ENCODE results near the gene SLC7A6. TPM values are rescaled to one million over a fixed set of nuclear protein-coding genes. Genes with fewer than 3 reads are reported as not detected.

Gene SLC7A6
- total and polyA plus RNA-seq, 8 donors: 2.9 to 66.1 (median 12.1) TPM

DNA sequence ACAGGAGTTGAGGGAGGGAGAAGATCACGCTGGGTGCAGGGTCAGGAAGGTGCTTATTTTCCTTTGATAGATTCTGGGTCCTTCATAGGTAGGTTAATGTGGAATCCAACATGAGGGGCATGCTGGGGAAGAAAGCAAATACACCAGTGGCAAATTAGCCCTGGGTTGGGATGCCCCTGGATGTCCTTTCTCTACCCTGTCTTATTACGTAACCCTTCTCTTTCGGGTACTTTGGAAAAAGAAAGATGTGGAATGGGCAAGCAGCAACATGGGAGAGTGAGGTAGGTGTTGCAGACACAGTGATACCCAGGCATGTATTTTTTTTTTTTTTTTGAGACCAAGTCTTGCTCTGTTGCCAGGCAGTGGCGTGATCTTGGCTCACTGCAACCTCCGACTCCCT, 9.1 kb downstream of the SLC7A6 start:
- intact Hi-C loops (cut with DNase I; ENCODE audit: low total_unique reads): no loop called here
- Histone ChIP-seq H3K27ac (peak overlapping the region in 4 of 5 donors; percentile 67 to 78 (median 71)), H3K9me3 (no peaks in the 10 kb centered on the region), H3K4me1 (peaks cover 26 to 87% (median 60%) of the 10 kb centered on the region in 4 donors), H3K36me3 (peaks cover 0 to 29% (median 18%) of the 10 kb centered on the region in 4 donors), H3K27me3 (no peaks in the 10 kb centered on the region), H3K4me3 (no peak overlapping the region)
- 91 to 96% (median 93%) methylated on average over 5 of the region's 5 CpGs for WGBS, 5 donors
- DNase-seq: no peak
- no peak for TF ChIP-seq POLR2A (IDR thresholded peaks at IDR 0.05)
- TF ChIP-seq POLR2AphosphoS5 (IDR thresholded peaks at IDR 0.05): no peak
- no peak for TF ChIP-seq CTCF (IDR thresholded peaks at IDR 0.05)
- TF ChIP-seq EP300 (IDR thresholded peaks at IDR 0.05): no peak

DNA sequence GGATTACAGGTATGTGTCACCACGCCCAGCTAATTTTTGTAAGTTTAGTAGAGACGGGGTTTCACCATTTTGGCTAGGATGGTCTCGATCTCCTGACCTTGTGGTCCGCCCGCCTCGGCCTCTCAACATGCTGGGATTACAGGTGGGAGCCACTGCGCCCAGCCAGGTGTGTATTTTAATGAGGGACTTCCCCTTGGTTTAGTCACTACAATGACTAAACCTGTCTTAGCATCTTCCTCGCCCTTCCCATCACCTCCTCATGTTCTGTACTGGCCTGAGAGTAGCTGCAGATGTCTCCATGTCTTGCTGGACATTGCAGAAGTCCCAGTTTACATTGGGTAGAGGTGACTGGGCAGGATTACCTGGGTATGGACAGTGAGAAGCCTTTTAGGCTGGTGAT, 9.6 kb downstream of the SLC7A6 start:
- no peaks in the 10 kb centered on the region for H3K9me3 ChIP-seq
- WGBS, 5 donors: 90 to 99% (median 94%) methylated on average over 8 of the region's 8 CpGs
- H3K27me3 ChIP-seq: no peaks in the 10 kb centered on the region
- H3K36me3 ChIP-seq: peaks cover 0 to 29% (median 18%) of the 10 kb centered on the region in 4 donors
- TF ChIP-seq EP300 (IDR thresholded peaks at IDR 0.05) (no peak), POLR2AphosphoS5 (IDR thresholded peaks at IDR 0.05) (no peak), CTCF (IDR thresholded peaks at IDR 0.05) (no peak), POLR2A (IDR thresholded peaks at IDR 0.05) (no peak)
- intact Hi-C loops (cut with DNase I; ENCODE audit: low total_unique reads): no loop called here
- DNase-seq: no peak
- peak overlapping the region in 1 of 5 donors; percentile 70 for H3K27ac ChIP-seq
- H3K4me3 ChIP-seq: no peak overlapping the region
- peaks cover 26 to 83% (median 60%) of the 10 kb centered on the region in 4 donors for H3K4me1 ChIP-seq

- Histone ChIP-seq H3K27ac (peak overlapping the region in 4 of 5 donors; percentile 10 to 67 (median 28)), H3K27me3 (no peaks in the 10 kb centered on the region), H3K4me1 (peaks cover 26 to 77% (median 58%) of the 10 kb centered on the region in 4 donors), H3K4me3 (no peak overlapping the region), H3K36me3 (peaks cover 0 to 30% (median 18%) of the 10 kb centered on the region in 4 donors), H3K9me3 (no peaks in the 10 kb centered on the region)
- DNase-seq: no peak
- intact Hi-C loops (cut with DNase I; ENCODE audit: low total_unique reads): no loop called here
- TF ChIP-seq POLR2A (IDR thresholded peaks at IDR 0.05) (no peak), POLR2AphosphoS5 (IDR thresholded peaks at IDR 0.05) (no peak), EP300 (IDR thresholded peaks at IDR 0.05) (no peak), CTCF (IDR thresholded peaks at IDR 0.05) (no peak)
- 75 to 91% (median 84%) methylated on average over 4 of the region's 4 CpGs for WGBS, 5 donors
Observed at GRCh38 chr16:68274441-68274840, 10.1 kb downstream of the SLC7A6 start.

DNA sequence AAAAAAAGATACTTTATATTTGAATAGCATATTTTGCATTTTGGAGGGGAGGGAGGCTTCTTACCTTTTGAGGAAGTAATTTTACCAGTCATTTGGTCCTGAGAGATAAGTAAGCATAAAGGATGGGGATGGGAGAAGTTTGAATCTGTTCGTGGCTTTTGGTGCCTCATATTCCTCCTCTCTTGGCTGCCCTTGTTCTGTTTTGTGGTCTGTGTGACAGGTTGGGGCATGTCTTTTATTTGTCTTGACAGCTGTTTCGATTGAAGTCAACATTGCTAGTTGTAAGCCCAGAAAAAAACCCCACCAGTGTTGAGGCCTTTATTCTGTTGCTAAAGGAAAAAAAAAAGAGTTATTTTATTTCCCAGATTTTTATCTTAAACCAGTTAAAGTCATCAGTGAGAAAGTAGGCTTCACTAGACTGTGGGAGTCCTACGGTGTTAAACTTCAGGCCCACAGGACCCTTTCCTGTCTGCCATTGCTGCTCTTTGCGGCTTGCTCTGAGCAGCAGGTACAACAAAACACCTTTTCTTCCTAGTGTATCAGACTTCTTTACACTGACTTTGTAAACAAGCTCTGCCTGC, 11.4 kb downstream of the SLC7A6 start:
- TF ChIP-seq POLR2AphosphoS5 (IDR thresholded peaks at IDR 0.05) (no peak), CTCF (IDR thresholded peaks at IDR 0.05) (no peak), POLR2A (IDR thresholded peaks at IDR 0.05) (no peak), EP300 (IDR thresholded peaks at IDR 0.05) (no peak)
- no peaks in the 10 kb centered on the region for H3K27me3 ChIP-seq
- no peaks in the 10 kb centered on the region for H3K9me3 ChIP-seq
- peaks cover 0 to 34% (median 18%) of the 10 kb centered on the region in 4 donors for H3K36me3 ChIP-seq
- H3K4me1 ChIP-seq: peaks cover 26 to 66% (median 53%) of the 10 kb centered on the region in 4 donors
- no peak overlapping the region for H3K4me3 ChIP-seq
- H3K27ac ChIP-seq: peak overlapping the region; percentile 2 to 75 (median 67)
- WGBS, 5 donors: 30 to 41% (median 32%) methylated on average over 4 of the region's 4 CpGs
- intact Hi-C loops (cut with DNase I; ENCODE audit: low total_unique reads): no loop called here
- peak in 1 of 2 donors; percentile 38 for DNase-seq

Measured in stomach (tissue), 9 donors.